ENCODE measurements around the gene GAMT.

Gene GAMT

GRCh38 chr19:1417681-1418495 is 16.5 kb upstream of the GAMT start:
- TF ChIP-seq MAX (IDR thresholded peaks at IDR 0.05; ENCODE audit: low read depth, low read length) (no peak), POLR2A (IDR thresholded peaks at IDR 0.05; ENCODE audit: extremely low read depth, insufficient read length) (no peak), MYC (IDR thresholded peaks at IDR 0.05; ENCODE audit: low read depth, low read length) (no peak), CTCF (IDR thresholded peaks at IDR 0.05; ENCODE audit: low read depth, low read length) (no peak)
- DNase-seq (ENCODE audit: low read depth): no peak
- H3K4me3 ChIP-seq (ENCODE audit: low read depth, low read length): no peak overlapping the region

- H3K4me3 ChIP-seq (ENCODE audit: low read depth, low read length): no peak overlapping the region
These were observed 15.8 kb upstream of the GAMT start for GRCh38 chr19:1417145-1417544.

DNA sequence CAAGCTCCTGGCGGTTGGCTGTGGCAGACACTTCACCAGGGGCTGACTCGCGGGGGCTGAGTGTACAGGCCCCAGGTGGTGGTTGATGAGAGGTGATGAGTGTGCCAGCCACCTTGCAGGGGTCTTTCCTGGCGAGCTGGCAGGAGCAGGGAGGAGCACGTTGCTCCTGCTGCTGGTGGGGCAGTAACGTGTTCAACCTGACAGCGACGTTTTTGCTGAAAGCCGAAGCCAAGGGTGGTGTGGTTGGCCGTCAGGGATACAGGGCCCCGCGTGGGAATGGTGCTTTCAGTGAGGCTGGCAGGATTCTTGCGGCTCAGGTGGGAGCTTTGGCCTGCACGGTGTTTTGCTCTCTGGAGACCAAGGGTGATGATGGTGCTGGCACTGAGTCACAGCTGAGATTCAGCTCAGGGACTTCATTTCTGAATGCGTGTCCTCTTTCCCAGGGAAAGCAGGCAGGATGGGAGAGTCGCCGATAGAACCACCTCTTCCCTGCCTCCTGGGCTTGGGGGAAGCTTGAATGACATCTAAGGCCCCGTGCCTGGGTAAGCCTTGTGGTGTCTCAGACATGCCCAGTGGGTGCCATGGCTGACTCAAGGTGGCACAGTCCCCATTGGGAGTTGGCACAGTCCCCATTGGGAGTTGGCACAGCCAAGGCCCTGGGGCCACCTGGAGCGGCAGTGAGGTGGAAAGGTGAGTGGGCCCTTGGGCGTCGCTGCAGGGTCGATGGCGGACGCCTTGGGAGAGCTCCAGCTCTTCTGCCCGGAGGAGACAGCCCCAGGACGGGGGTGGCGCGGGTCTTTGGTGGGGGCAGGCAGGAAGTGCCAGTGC is 14.9 kb upstream of the GAMT start:
- no peak for TF ChIP-seq CTCF (IDR thresholded peaks at IDR 0.05; ENCODE audit: low read depth, low read length)
- no peak for TF ChIP-seq MAX (IDR thresholded peaks at IDR 0.05; ENCODE audit: low read depth, low read length)
- no peak for TF ChIP-seq POLR2A (IDR thresholded peaks at IDR 0.05; ENCODE audit: extremely low read depth, insufficient read length)
- TF ChIP-seq MYC (IDR thresholded peaks at IDR 0.05; ENCODE audit: low read depth, low read length): no peak
- no peak overlapping the region for H3K4me3 ChIP-seq (ENCODE audit: low read depth, low read length)
- DNase-seq (ENCODE audit: low read depth): no peak

More at GRCh38 chr19:1417145-1417544, 15.8 kb upstream of the GAMT start:
- DNase-seq (ENCODE audit: low read depth): no peak
- no peak for TF ChIP-seq POLR2A (IDR thresholded peaks at IDR 0.05; ENCODE audit: extremely low read depth, insufficient read length)
- TF ChIP-seq MAX (IDR thresholded peaks at IDR 0.05; ENCODE audit: low read depth, low read length): no peak
- no peak for TF ChIP-seq MYC (IDR thresholded peaks at IDR 0.05; ENCODE audit: low read depth, low read length)
- TF ChIP-seq CTCF (IDR thresholded peaks at IDR 0.05; ENCODE audit: low read depth, low read length): no peak

GRCh38 chr19:1412995-1413800 is 11.9 kb upstream of the GAMT start:
- TF ChIP-seq MAX (IDR thresholded peaks at IDR 0.05; ENCODE audit: low read depth, low read length): no peak
- no peak for TF ChIP-seq CTCF (IDR thresholded peaks at IDR 0.05; ENCODE audit: low read depth, low read length)
- no peak for TF ChIP-seq MYC (IDR thresholded peaks at IDR 0.05; ENCODE audit: low read depth, low read length)
- H3K4me3 ChIP-seq (ENCODE audit: low read depth, low read length): no peak overlapping the region
- DNase-seq (ENCODE audit: low read depth): no peak

- H3K4me3 ChIP-seq (ENCODE audit: low read depth, low read length): no peak overlapping the region
- no peak for DNase-seq (ENCODE audit: low read depth)
- TF ChIP-seq CTCF (IDR thresholded peaks at IDR 0.05; ENCODE audit: low read depth, low read length): no peak
These were observed 11.1 kb upstream of the GAMT start for GRCh38 chr19:1412323-1412923.

All from NB4 (cell line).